ENCODE results near the gene SETD2.

GRCh38 chr3:46979958-46980497 is 183.9 kb downstream of the SETD2 start:
- TF ChIP-seq CTCF (IDR thresholded peaks at IDR 0.05): no peak
- TF ChIP-seq POLR2AphosphoS5 (IDR thresholded peaks at IDR 0.05): no peak
- no peak for TF ChIP-seq POLR2A (IDR thresholded peaks at IDR 0.05)

All from sigmoid colon (tissue), 4 donors.